KMS-11 (cell line): ENCODE results near the gene GLS.
"Not testable (repeated sequence)": the region's sequence is repeated elsewhere in the genome, so short reads cannot be mapped to it uniquely, and the experiment has no call there.

ENCODE experiments used
- H2AFZ ChIP-seq: fragments of 200-600 bp; sonication (generic); 2 replicates; pipeline ENCODE4 v1.6.1; 2016; ENCODE audit warnings: antibody characterized with exemption, mixed run types, low read depth
- H3K27ac ChIP-seq: fragments of 200-600 bp; sonication (generic); 2 replicates; pipeline ENCODE4 v1.6.1; 2016; ENCODE audit warnings: mild to moderate bottlenecking, mixed run types
- H3K27me3 ChIP-seq: fragments of 200-600 bp; sonication (generic); 2 replicates; pipeline ENCODE4 v1.6.1; 2017; ENCODE audit warnings: mild to moderate bottlenecking, low read depth, mixed run types, moderate library complexity; ENCODE audit not compliant: insufficient read depth
- H3K36me3 ChIP-seq: fragments of 200-600 bp; sonication (generic); 2 replicates; pipeline ENCODE4 v1.6.1; 2017; ENCODE audit warnings: mild to moderate bottlenecking, mixed run types; ENCODE audit not compliant: insufficient read depth
- H3K4me1 ChIP-seq: fragments of 200-600 bp; sonication (generic); 2 replicates; pipeline ENCODE4 v1.6.1; 2016; ENCODE audit warnings: mild to moderate bottlenecking, low read depth, mixed run types; ENCODE audit not compliant: poor library complexity, severe bottlenecking
- H3K4me2 ChIP-seq: fragments of 200-600 bp; sonication (generic); 2 replicates; pipeline ENCODE4 v1.7.0; 2016; ENCODE audit warnings: mild to moderate bottlenecking, mixed run types
- H3K4me3 ChIP-seq: fragments of 200-600 bp; sonication (generic); IDR thresholded peaks from 2 replicates; pipeline ENCODE4 v1.6.1; 2017; ENCODE audit warnings: low read depth, low read length, mixed read lengths; ENCODE audit not compliant: insufficient read depth
- H3K79me2 ChIP-seq: fragments of 200-600 bp; sonication (generic); 2 replicates; pipeline ENCODE4 v1.6.1; 2016; ENCODE audit warnings: low read depth, mixed run types; ENCODE audit not compliant: insufficient read depth
- H3K9ac ChIP-seq: fragments of 200-600 bp; sonication (generic); 2 replicates; pipeline ENCODE4 v1.6.1; 2016; ENCODE audit warnings: mild to moderate bottlenecking, mixed run types
- H4K20me1 ChIP-seq: fragments of 200-600 bp; sonication (generic); 2 replicates; pipeline ENCODE4 v1.6.1; 2016; ENCODE audit warnings: mild to moderate bottlenecking, mixed run types; ENCODE audit not compliant: insufficient read depth
- TF ChIP-seq, protein P1 (sequence below): fragments of 200-600 bp; sonication (generic); conservative IDR thresholded peaks from 2 replicates; pipeline ENCODE4 v1.6.1; 2017; ENCODE audit warnings: low read depth, mild to moderate bottlenecking, antibody characterized with exemption, low read length, moderate library complexity, mixed read lengths

GLS gene

DNA sequence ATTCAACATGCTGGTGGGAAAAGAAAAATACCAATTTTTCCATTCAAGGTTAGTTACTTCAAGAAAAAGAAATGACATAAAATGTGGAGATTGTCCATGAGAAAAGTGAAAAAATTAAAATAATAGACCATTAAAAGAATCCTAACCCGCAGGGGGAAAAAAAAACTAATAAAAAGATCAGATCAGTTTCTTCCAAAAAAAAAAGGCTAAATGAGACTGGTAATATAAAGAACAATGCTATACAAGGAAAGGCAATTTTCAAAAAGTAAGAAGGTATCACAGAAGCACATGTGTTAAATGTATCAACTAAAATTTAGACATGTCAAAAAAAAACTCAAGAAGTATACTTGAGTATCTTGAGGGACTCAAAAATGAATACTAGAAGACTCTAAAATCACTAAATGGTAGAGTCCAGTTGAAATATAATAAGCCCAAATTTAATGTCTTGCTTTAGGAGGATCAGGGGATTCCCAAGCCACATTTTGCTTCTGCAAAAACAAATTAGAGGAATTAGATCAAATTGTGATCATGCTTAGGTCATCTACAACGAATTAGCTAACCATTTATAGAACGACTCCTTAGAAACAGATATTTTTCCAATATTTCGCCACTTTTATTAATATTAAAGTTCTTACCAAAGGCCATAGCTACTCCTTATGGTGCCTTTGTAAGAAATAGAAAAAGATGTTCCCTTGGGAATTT, 35.8 kb upstream of the GLS start:
- Histone ChIP-seq H3K27ac (no peak overlapping the region), H3K4me2 (no peak overlapping the region), H4K20me1 (no peaks in the 10 kb centered on the region), H3K79me2 (no peaks in the 10 kb centered on the region), H3K4me1 (no peaks in the 10 kb centered on the region), H2AFZ (no peak overlapping the region), H3K4me3 (no peak overlapping the region), H3K27me3 (no peaks in the 10 kb centered on the region), H3K9ac (no peak overlapping the region), H3K36me3 (no peaks in the 10 kb centered on the region)
- TF ChIP-seq, protein P1, sequence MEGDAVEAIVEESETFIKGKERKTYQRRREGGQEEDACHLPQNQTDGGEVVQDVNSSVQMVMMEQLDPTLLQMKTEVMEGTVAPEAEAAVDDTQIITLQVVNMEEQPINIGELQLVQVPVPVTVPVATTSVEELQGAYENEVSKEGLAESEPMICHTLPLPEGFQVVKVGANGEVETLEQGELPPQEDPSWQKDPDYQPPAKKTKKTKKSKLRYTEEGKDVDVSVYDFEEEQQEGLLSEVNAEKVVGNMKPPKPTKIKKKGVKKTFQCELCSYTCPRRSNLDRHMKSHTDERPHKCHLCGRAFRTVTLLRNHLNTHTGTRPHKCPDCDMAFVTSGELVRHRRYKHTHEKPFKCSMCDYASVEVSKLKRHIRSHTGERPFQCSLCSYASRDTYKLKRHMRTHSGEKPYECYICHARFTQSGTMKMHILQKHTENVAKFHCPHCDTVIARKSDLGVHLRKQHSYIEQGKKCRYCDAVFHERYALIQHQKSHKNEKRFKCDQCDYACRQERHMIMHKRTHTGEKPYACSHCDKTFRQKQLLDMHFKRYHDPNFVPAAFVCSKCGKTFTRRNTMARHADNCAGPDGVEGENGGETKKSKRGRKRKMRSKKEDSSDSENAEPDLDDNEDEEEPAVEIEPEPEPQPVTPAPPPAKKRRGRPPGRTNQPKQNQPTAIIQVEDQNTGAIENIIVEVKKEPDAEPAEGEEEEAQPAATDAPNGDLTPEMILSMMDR: no peak

DNA sequence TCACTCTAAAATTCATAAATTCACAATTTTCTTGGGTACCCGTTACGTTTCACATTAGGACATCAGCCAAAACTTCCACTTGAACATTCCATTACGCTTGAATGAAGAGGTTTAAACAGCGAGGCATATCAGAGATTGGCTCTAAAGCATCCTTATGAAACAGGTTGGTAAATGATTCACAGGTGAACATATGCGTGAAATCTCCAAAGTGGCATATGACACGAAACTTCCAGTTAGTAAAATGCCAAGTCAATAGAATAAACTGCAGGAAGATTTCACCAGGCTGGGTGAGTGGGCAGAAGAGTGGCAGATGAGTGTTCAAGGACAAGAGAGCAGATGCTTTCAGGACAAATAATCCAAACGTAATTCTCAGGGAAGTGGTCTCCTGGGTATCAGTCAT, 33.9 kb upstream of the GLS start:
- Histone ChIP-seq H3K4me1 (no peaks in the 10 kb centered on the region), H4K20me1 (no peaks in the 10 kb centered on the region), H3K4me2 (no peak overlapping the region), H3K27me3 (no peaks in the 10 kb centered on the region), H3K79me2 (no peaks in the 10 kb centered on the region), H3K4me3 (no peak overlapping the region), H3K27ac (no peak overlapping the region), H3K36me3 (no peaks in the 10 kb centered on the region), H3K9ac (no peak overlapping the region), H2AFZ (no peak overlapping the region)
- TF ChIP-seq, protein P1: no peak

DNA sequence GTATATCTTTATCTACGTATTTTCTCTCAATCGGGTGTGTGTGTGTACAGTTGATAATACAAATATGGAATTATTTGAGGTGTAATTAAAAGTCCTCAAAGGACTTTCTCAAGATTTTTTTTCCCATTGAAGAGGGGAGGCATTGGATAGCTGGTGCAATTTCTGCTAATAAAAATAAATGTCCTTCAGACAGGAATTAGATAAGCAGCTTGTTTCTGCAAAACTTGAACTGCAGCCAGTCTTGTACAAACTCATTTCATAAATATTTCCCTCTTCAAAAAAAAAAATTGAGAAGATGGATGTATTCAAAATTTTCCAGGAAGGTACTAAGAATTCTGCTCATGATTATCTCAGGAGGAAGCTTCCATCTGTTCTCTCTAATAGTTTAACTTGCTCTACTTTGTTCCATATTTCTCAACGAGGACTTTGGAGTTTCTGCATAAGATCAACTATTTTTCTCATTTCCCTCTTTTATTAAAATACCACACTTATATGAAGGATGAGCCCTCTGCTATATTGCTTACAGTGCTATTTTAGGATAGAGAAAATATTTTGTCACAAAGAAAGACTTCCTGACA, 33.0 kb upstream of the GLS start:
- TF ChIP-seq, protein P1: no peak
- Histone ChIP-seq H3K4me2 (no peak overlapping the region), H3K27ac (no peak overlapping the region)

DNA sequence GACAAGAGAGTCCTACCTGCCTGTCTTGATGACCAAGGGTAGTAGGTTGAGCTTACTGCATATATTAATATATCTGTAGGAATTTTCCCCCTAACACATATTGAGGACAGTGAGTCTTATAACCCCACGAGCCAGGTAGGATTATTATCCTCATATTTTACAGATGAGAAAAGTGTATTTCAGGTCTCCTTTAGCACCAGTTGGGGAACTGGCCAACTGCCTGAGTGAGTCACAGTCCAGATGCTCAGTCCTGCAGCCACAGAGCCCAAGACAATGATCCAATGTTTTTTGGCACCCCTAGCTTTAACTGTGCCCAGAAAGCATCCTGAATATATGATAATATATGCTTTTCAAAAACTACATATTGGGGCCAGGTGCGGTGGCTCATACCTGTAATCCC, 30.8 kb upstream of the GLS start:
- no peaks in the 10 kb centered on the region for H4K20me1 ChIP-seq
- no peak overlapping the region for H2AFZ ChIP-seq
- H3K4me2 ChIP-seq: no peak overlapping the region
- H3K4me1 ChIP-seq: no peaks in the 10 kb centered on the region
- no peak overlapping the region for H3K9ac ChIP-seq
- H3K36me3 ChIP-seq: no peaks in the 10 kb centered on the region
- H3K27me3 ChIP-seq: no peaks in the 10 kb centered on the region
- no peaks in the 10 kb centered on the region for H3K79me2 ChIP-seq
- no peak overlapping the region for H3K27ac ChIP-seq
- H3K4me3 ChIP-seq: no peak overlapping the region
- TF ChIP-seq, protein P1: no peak

More for the DNA sequence above, 33.0 kb upstream of the GLS start:
- Histone ChIP-seq H3K4me3 (no peak overlapping the region), H3K4me1 (no peaks in the 10 kb centered on the region), H3K79me2 (no peaks in the 10 kb centered on the region), H3K9ac (no peak overlapping the region), H3K27me3 (no peaks in the 10 kb centered on the region), H4K20me1 (no peaks in the 10 kb centered on the region), H3K36me3 (no peaks in the 10 kb centered on the region), H2AFZ (no peak overlapping the region)

DNA sequence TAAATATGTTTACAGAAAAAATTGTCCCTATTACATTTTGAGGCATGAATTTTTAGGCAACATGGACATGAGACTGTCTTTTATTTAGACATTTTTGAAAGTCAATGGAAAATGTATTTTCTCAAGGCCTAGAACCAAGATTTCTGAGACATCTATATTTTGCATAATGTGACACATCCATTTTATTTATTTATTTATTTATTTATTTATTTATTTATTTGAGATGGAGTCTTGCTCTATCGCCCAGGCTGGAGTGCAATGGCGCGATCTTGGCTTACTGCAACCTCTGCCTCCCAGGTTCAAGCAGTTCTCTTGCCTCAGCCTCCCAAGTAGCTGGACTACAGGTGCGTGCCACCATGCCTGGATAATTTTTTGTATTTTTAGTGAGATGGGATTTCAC, 27.6 kb upstream of the GLS start:
- not testable (repeated sequence) for H2AFZ ChIP-seq, H3K36me3 ChIP-seq, H3K4me1 ChIP-seq, H3K79me2 ChIP-seq, H3K27ac ChIP-seq, H3K4me2 ChIP-seq, H3K9ac ChIP-seq, H4K20me1 ChIP-seq, H3K27me3 ChIP-seq, H3K4me3 ChIP-seq
